Parathyroid adenoma (tissue), 2 donors: ENCODE measurements around the gene MYOCOS.
"Not testable (repeated sequence)": the region's sequence is repeated elsewhere in the genome, so short reads cannot be mapped to it uniquely, and the experiment has no call there.

Experiments
- H2AFZ ChIP-seq: fragments of 300-600 bp; sonication (generic); one replicate; pipeline ENCODE4 v1.7.0; 2017; ENCODE audit warnings: antibody characterized with exemption, mild to moderate bottlenecking
- H3K27ac ChIP-seq: fragments of 300-600 bp; sonication (generic); one replicate; pipeline ENCODE4 v1.7.0; 2017
- H3K27me3 ChIP-seq: fragments of 300-600 bp; sonication (generic); one replicate; pipeline ENCODE4 v1.7.0; 2017; ENCODE audit warnings: low read length; ENCODE audit not compliant: control insufficient read depth, insufficient read depth
- H3K36me3 ChIP-seq: fragments of 300-600 bp; sonication (generic); one replicate; pipeline ENCODE4 v1.7.0; 2017; ENCODE audit warnings: low read length; ENCODE audit not compliant: control insufficient read depth, insufficient read depth
- H3K4me1 ChIP-seq: fragments of 300-600 bp; sonication (generic); one replicate; pipeline ENCODE4 v1.7.0; 2017; ENCODE audit warnings: control low read depth
- H3K4me2 ChIP-seq: fragments of 300-600 bp; sonication (generic); one replicate; pipeline ENCODE4 v1.7.0; 2017; ENCODE audit warnings: low read length
- H3K4me3 ChIP-seq: fragments of 300-600 bp; sonication (generic); one replicate; pipeline ENCODE4 v1.7.0; 2017; ENCODE audit warnings: low read depth, low read length
- H3K79me2 ChIP-seq: fragments of 300-600 bp; sonication (generic); one replicate; pipeline ENCODE4 v1.7.0; 2017; ENCODE audit warnings: control low read depth
- H3K9ac ChIP-seq: fragments of 300-600 bp; sonication (generic); one replicate; pipeline ENCODE4 v1.7.0; 2017; ENCODE audit warnings: mild to moderate bottlenecking
- H3K9me3 ChIP-seq: fragments of 300-600 bp; sonication (generic); one replicate; pipeline ENCODE4 v1.7.0; 2017; ENCODE audit warnings: low read length; ENCODE audit not compliant: control insufficient read depth
- CTCF ChIP-seq: fragments of 300-600 bp; sonication (generic); IDR thresholded peaks from one replicate; pipeline ENCODE4 v1.7.0; 2017; ENCODE audit warnings: antibody characterized with exemption, mild to moderate bottlenecking
- donor health status: primary hyperparathyroidism.

MYOCOS gene

GRCh38 chr1:171654201-171654941 is 32.3 kb downstream of the MYOCOS start:
- Histone ChIP-seq H3K4me3 (no peak overlapping the region), H3K27me3 (no peaks in the 10 kb centered on the region), H3K27ac (peak overlapping the region; percentile 56), H2AFZ (peak overlapping the region; percentile 5), H3K79me2 (no peaks in the 10 kb centered on the region), H3K36me3 (no peaks in the 10 kb centered on the region), H3K4me1 (no peaks in the 10 kb centered on the region), H3K4me2 (no peak overlapping the region), H3K9ac (no peak overlapping the region), H3K9me3 (no peaks in the 10 kb centered on the region)
- no peak for TF ChIP-seq CTCF

DNA sequence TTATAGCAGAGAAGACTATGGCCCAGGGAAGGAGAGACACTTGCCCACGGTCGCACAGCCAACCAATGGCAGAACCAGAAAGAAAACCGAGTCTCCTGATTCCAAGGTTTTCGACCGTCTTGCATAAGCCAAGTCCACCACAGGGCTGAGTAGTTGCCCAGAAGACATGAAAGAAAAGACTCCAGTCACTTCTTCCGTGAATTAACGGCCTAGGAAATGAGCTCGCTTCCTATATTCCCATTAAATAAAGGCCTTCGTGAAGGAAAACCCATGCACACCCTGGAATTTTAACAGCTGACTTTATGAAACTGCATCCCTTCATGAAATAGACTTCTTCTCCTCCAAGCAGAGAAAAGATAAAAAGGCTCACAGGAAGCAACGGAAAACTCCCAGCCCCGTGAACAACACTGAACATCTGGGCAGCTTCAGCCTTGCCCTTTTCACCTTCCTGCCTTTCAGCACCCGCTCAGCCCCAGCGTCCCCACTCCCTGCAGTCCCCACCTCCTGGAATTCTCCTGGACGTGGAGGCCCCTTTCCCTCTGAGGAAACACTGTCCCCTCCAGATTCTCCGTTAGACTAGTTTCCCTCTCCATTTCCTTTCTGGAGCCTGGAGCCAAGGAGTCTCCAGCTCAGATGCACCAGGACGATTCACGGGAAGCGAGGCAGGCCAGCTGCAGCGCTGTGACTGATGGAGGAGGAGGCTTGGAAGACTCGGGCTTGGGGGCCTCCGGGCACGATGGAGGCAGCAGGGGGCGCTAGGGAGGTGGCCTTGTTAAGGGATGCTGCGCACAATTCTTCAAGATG is 33.1 kb downstream of the MYOCOS start:
- peak overlapping the region; percentile 60 for H2AFZ ChIP-seq
- H3K9ac ChIP-seq: no peak overlapping the region
- peak overlapping the region; percentile 56 for H3K27ac ChIP-seq
- no peaks in the 10 kb centered on the region for H3K9me3 ChIP-seq
- no peaks in the 10 kb centered on the region for H3K4me1 ChIP-seq
- no peaks in the 10 kb centered on the region for H3K36me3 ChIP-seq
- peak; percentile 35 for TF ChIP-seq CTCF
- H3K27me3 ChIP-seq: no peaks in the 10 kb centered on the region
- no peaks in the 10 kb centered on the region for H3K79me2 ChIP-seq
- H3K4me2 ChIP-seq: no peak overlapping the region
- no peak overlapping the region for H3K4me3 ChIP-seq

GRCh38 chr1:171655746-171656116 is 33.7 kb downstream of the MYOCOS start:
- Histone ChIP-seq H3K4me2 (no peak overlapping the region), H3K79me2 (no peaks in the 10 kb centered on the region), H3K4me1 (no peaks in the 10 kb centered on the region), H2AFZ (no peak overlapping the region), H3K36me3 (no peaks in the 10 kb centered on the region), H3K27me3 (no peaks in the 10 kb centered on the region), H3K9me3 (no peaks in the 10 kb centered on the region), H3K9ac (no peak overlapping the region), H3K27ac (peak overlapping the region; percentile 56), H3K4me3 (no peak overlapping the region)
- no peak for TF ChIP-seq CTCF

DNA sequence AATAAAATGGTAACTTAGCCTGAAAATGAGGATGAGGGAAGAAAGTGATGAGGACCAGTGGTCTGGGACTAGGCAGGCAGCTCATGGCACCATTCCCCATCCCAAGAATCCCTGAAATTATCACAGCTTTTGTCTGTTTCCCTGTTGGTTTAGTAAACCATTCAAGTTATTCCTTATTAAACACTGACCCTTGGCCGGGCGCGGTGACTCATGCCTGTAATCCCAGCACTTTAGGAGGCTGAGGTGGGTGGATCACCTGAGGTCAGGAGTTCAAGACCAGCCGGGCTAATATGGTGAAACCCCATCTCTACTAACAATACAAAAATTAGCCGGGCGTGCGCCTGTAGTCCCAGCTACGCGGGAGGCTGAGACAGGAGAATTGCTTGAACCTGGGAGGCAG is 34.2 kb downstream of the MYOCOS start:
- H3K27ac ChIP-seq: not testable (repeated sequence)

GRCh38 chr1:171661076-171661650 is 39.1 kb downstream of the MYOCOS start:
- H3K4me2 ChIP-seq: no peak overlapping the region
- H2AFZ ChIP-seq: no peak overlapping the region
- no peaks in the 10 kb centered on the region for H3K4me1 ChIP-seq
- no peak overlapping the region for H3K9ac ChIP-seq
- H3K27ac ChIP-seq: no peak overlapping the region
- no peak overlapping the region for H3K4me3 ChIP-seq
- H3K9me3 ChIP-seq: no peaks in the 10 kb centered on the region
- H3K36me3 ChIP-seq: no peaks in the 10 kb centered on the region
- no peak for TF ChIP-seq CTCF
- H3K27me3 ChIP-seq: no peaks in the 10 kb centered on the region
- no peaks in the 10 kb centered on the region for H3K79me2 ChIP-seq

More for the DNA sequence above, 34.2 kb downstream of the MYOCOS start:
- H3K9me3 ChIP-seq, H3K4me2 ChIP-seq, H3K79me2 ChIP-seq, H3K4me1 ChIP-seq, H3K4me3 ChIP-seq, H3K27me3 ChIP-seq, H2AFZ ChIP-seq, H3K36me3 ChIP-seq, H3K9ac ChIP-seq: not testable (repeated sequence)
